ENCODE measurements around the gene ACTG1.
A peak's percentile ranks its signal among the peaks of the same experiment; 100 is the strongest.
"Not testable (repeated sequence)": the region's sequence is repeated elsewhere in the genome, so short reads cannot be mapped to it uniquely, and the experiment has no call there.

The ACTG1 gene

GRCh38 chr17:81531998-81532404 is 19.4 kb upstream of the ACTG1 start:
- DNase-seq = not testable (repeated sequence)

- DNase-seq = not testable (repeated sequence)
Measured at GRCh38 chr17:81531013-81531412, 18.4 kb upstream of the ACTG1 start.

- DNase-seq = no peak
Measured at GRCh38 chr17:81529437-81529803, 16.8 kb upstream of the ACTG1 start.

- no peak for DNase-seq
Measured at GRCh38 chr17:81528651-81529436, 16.2 kb upstream of the ACTG1 start.

GRCh38 chr17:81528384-81528650 is 15.7 kb upstream of the ACTG1 start:
- DNase-seq = no peak

- no peak for DNase-seq
Measured at GRCh38 chr17:81527591-81528383, 15.2 kb upstream of the ACTG1 start, which contains the start of gene FSCN2. Gene FSCN2 (plus strand): TSS chr17:81528377. CDS start chr17:81528532, 155 bp downstream.

- DNase-seq = no peak
Measured at GRCh38 chr17:81526662-81527571, 14.3 kb upstream of the ACTG1 start.

GRCh38 chr17:81524865-81525159 is 12.2 kb upstream of the ACTG1 start:
- DNase-seq = no peak

- no peak for DNase-seq
Measured at GRCh38 chr17:81524039-81524864, 11.7 kb upstream of the ACTG1 start.

- DNase-seq = no peak
Measured at GRCh38 chr17:81523402-81524038, 10.9 kb upstream of the ACTG1 start.

GRCh38 chr17:81522491-81523401 is 10.1 kb upstream of the ACTG1 start:
- DNase-seq = no peak

GRCh38 chr17:81520021-81520901 is 7.7 kb upstream of the ACTG1 start:
- no peak for DNase-seq

GRCh38 chr17:81519284-81520020 is 6.9 kb upstream of the ACTG1 start:
- peak; percentile 66 to 69 for DNase-seq

GRCh38 chr17:81518785-81519283 is 6.2 kb upstream of the ACTG1 start:
- DNase-seq = no peak

GRCh38 chr17:81518113-81518784 is 5.7 kb upstream of the ACTG1 start:
- DNase-seq = no peak

- no peak for DNase-seq
Measured at GRCh38 chr17:81517339-81518112, 4.9 kb upstream of the ACTG1 start.

- no peak for DNase-seq
Measured at GRCh38 chr17:81517009-81517338, 4.4 kb upstream of the ACTG1 start.

GRCh38 chr17:81516439-81516838 is 3.8 kb upstream of the ACTG1 start:
- DNase-seq = no peak
